IMR-90 (cell line): ENCODE results near the gene ARAP1. TPM values are rescaled to one million over a fixed set of nuclear protein-coding genes. Genes with fewer than 3 reads are reported as not detected.

Experiments used
- ATAC-seq: fragments of 200-7000 bp; cut with Tn5 transposase; 2 replicates; pipeline ENCODE4 v1.9.1; 2020; ENCODE audit warnings: low read depth, mild to moderate bottlenecking, moderate library complexity
- BruUV-seq: library from RNA; stranded (reverse); fragments of 400-500 nt; replicated peaks from 2 replicates; lab custom pipeline; 2021; lab: Mats Ljungman, UMichigan
- CTCF ChIA-PET: fragments of 300-600 bp; formaldehyde crosslinking; extraction: SDS; loops from one replicate; lab custom pipeline; 2021; ENCODE audit warnings: antibody characterized with exemption; lab: Yijun Ruan, JAX
- POLR2A ChIA-PET: fragments of 300-600 bp; sonication (Branson Sonifier 250); formaldehyde crosslinking; loops from one replicate; lab custom pipeline; 2022; ENCODE audit warnings: antibody characterized with exemption; ENCODE audit not compliant: unreplicated experiment; lab: Charles Lee
- DNase-seq: peaks from one replicate; pipeline ENCODE4 v3.0.0; 2013
- H2AFZ ChIP-seq: replicated peaks from 2 replicates; pipeline ENCODE3; 2013; ENCODE audit warnings: low read length, mild to moderate bottlenecking; ENCODE audit not compliant: poor library complexity
- H2AK5ac ChIP-seq: 2 replicates; pipeline ENCODE4 v1.6.1; 2013; ENCODE audit warnings: low read depth, low read length, inconsistent platforms
- H2AK9ac ChIP-seq: replicated peaks from 2 replicates; pipeline ENCODE3; 2013; ENCODE audit warnings: mild to moderate bottlenecking, low read depth, low read length, moderate library complexity; ENCODE audit not compliant: poor library complexity
- H2BK120ac ChIP-seq: 2 replicates; pipeline ENCODE4 v1.6.1; 2013; ENCODE audit warnings: low read depth, low read length, inconsistent platforms
- H2BK15ac ChIP-seq: 3 replicates; pipeline ENCODE4 v1.6.1; 2013; ENCODE audit warnings: low read depth, low read length, inconsistent platforms
- H2BK20ac ChIP-seq: 2 replicates; pipeline ENCODE4 v1.6.1; 2013; ENCODE audit warnings: low read depth, mild to moderate bottlenecking, inconsistent platforms, low read length, moderate library complexity
- H2BK5ac ChIP-seq: 2 replicates; pipeline ENCODE4 v1.6.1; 2013; ENCODE audit warnings: mild to moderate bottlenecking, low read depth, low read length, inconsistent platforms; ENCODE audit not compliant: poor library complexity, severe bottlenecking
- H3K14ac ChIP-seq: replicated peaks from 2 replicates; pipeline ENCODE4 v1.6.1; 2013; ENCODE audit warnings: low read depth, low read length, inconsistent platforms
- H3K18ac ChIP-seq: 2 replicates; pipeline ENCODE4 v1.6.1; 2013; ENCODE audit warnings: low read depth, low read length, control low read depth
- H3K23ac ChIP-seq: 2 replicates; pipeline ENCODE4 v1.6.1; 2013; ENCODE audit warnings: low read depth, low read length, inconsistent platforms
- H3K27ac ChIP-seq: 2 replicates; pipeline ENCODE4 v1.5.1; 2013; ENCODE audit warnings: mild to moderate bottlenecking, control low read depth, low read length; ENCODE audit not compliant: insufficient read depth
- H3K27me3 ChIP-seq: 2 replicates; pipeline ENCODE4 v1.6.1; 2013; ENCODE audit warnings: low read length; ENCODE audit not compliant: control insufficient read depth, insufficient read depth
- H3K36me3 ChIP-seq: 2 replicates; pipeline ENCODE4 v1.6.1; 2013; ENCODE audit warnings: low read length, mixed read lengths; ENCODE audit not compliant: control insufficient read depth, insufficient read depth
- H3K4ac ChIP-seq: 2 replicates; pipeline ENCODE4 v1.6.1; 2013; ENCODE audit warnings: low read depth, low read length, inconsistent platforms
- H3K4me1 ChIP-seq: 2 replicates; pipeline ENCODE4 v1.6.1; 2013; ENCODE audit warnings: low read length, mixed read lengths; ENCODE audit not compliant: control insufficient read depth, insufficient read depth
- H3K4me2 ChIP-seq: 2 replicates; pipeline ENCODE4 v1.6.1; 2013; ENCODE audit warnings: low read depth, mild to moderate bottlenecking, control low read depth, low read length, moderate library complexity
- H3K4me3 ChIP-seq: 2 replicates; pipeline ENCODE4 v1.5.1; 2013; ENCODE audit warnings: low read depth, mild to moderate bottlenecking, control low read depth, low read length, moderate library complexity; ENCODE audit not compliant: insufficient read depth
- H3K56ac ChIP-seq: 2 replicates; pipeline ENCODE4 v1.6.1; 2013; ENCODE audit warnings: low read length, inconsistent platforms; ENCODE audit not compliant: insufficient read depth; ENCODE audit errors: extremely low read depth
- H3K79me1 ChIP-seq, 2 experiments: 2 replicates each; pipeline ENCODE4 v1.6.1; 2013; ENCODE audit warnings: low read length in 2 of 2, inconsistent platforms in 1 of 2, low read depth in 1 of 2
- H3K9ac ChIP-seq: 2 replicates; pipeline ENCODE4 v1.6.1; 2013; ENCODE audit warnings: low read depth, low read length, control low read depth
- H3K9me1 ChIP-seq: 2 replicates; pipeline ENCODE4 v1.6.1; 2013; ENCODE audit warnings: low read length, inconsistent platforms; ENCODE audit not compliant: insufficient read depth
- H3K9me3 ChIP-seq: 2 replicates; pipeline ENCODE4 v1.6.1; 2013; ENCODE audit warnings: low read length; ENCODE audit not compliant: control insufficient read depth, insufficient read depth
- H4K20me1 ChIP-seq: 2 replicates; pipeline ENCODE4 v1.6.1; 2013; ENCODE audit warnings: low read length, inconsistent platforms; ENCODE audit not compliant: insufficient read depth
- H4K5ac ChIP-seq: 2 replicates; pipeline ENCODE4 v1.6.1; 2013; ENCODE audit warnings: mild to moderate bottlenecking, low read depth, low read length, control low read depth
- H4K8ac ChIP-seq, 2 experiments: 2 replicates each; pipeline ENCODE4 v1.6.1; 2013; ENCODE audit warnings: low read depth in 2 of 2, low read length in 2 of 2, control low read depth in 1 of 2, inconsistent platforms in 1 of 2
- H4K91ac ChIP-seq: 2 replicates; pipeline ENCODE4 v1.6.1; 2013; ENCODE audit warnings: low read depth, low read length, inconsistent platforms; ENCODE audit not compliant: insufficient read depth
- BHLHE40 ChIP-seq: fragments of 150-350 bp; IDR thresholded peaks from 2 replicates; pipeline ENCODE4 v1.6.1; 2016; ENCODE audit warnings: mild to moderate bottlenecking, low read depth, low read length
- CEBPB ChIP-seq: IDR thresholded peaks from 2 replicates; pipeline ENCODE4 v1.6.1; 2012; ENCODE audit warnings: low read depth, low read length, improper control_type of control experiment
- FOS ChIP-seq: fragments of 150-350 bp; IDR thresholded peaks from 2 replicates; pipeline ENCODE4 v1.6.1; 2016; ENCODE audit warnings: low read depth, low read length
- MAZ ChIP-seq: IDR thresholded peaks from 2 replicates; pipeline ENCODE4 v1.6.1; 2012; ENCODE audit warnings: low read depth, mild to moderate bottlenecking, low read length, improper control_type of control experiment, moderate library complexity, borderline replicate concordance
- NFE2L2 ChIP-seq: fragments of 150-350 bp; IDR thresholded peaks from 2 replicates; pipeline ENCODE4 v1.6.1; 2016; ENCODE audit warnings: low read depth, mild to moderate bottlenecking, low read length
- WGBS, 2 experiments: methylation state at CpG; one replicate each; pipeline versions ENCODE4 v1.1.5 to v1.1.7; 2013; ENCODE audit warnings: missing lambda C conversion rate in 2 of 2; ENCODE audit not compliant: insufficient read length in 1 of 2; ENCODE audit errors: extremely low coverage in 2 of 2; 5-methylcytosine and 5-hydroxymethylcytosine counted together
- dilution Hi-C: fragments of 300-500 bp; cut with HindIII; formaldehyde crosslinking; loops from one replicate; pipeline ENCODE4 v1.14.3; 2018; ENCODE audit warnings: low sequenced_read_pairs; ENCODE audit not compliant: unreplicated experiment
- in situ Hi-C: fragments of 300-500 bp; cut with MboI; formaldehyde crosslinking; loops from 3 replicates; pipeline ENCODE4 v1.14.3; 2019; ENCODE audit warnings: low sequenced_read_pairs, inconsistent platforms, mixed read lengths
- intact Hi-C: fragments of 100-400 bp; cut with micrococcal nuclease; formaldehyde crosslinking; loops from 2 replicates; pipeline ENCODE4 v1.10.0; 2022
- polyA plus RNA-seq, 3 experiments: library from polyadenylated mRNA; depleted of rRNA; stranded (reverse); fragments of >200 nt; gene quantifications; 2 replicates each; pipeline ENCODE4 v1.2.3, GENCODE V29; 2012; ENCODE audit warnings: low replicate concordance in 1 of 3
- total RNA-seq: library from RNA; depleted of rRNA; stranded (reverse); fragments of >200 nt; gene quantifications from 2 replicates; pipeline ENCODE4 v1.2.3, GENCODE V29; 2012
- TF ChIP-seq, protein P1 (sequence below): conservative IDR thresholded peaks from 2 replicates; pipeline ENCODE4 v1.5.1; 2012; ENCODE audit warnings: mild to moderate bottlenecking, low read depth, low read length, improper control_type of control experiment

Gene ARAP1
- total and polyA plus RNA-seq, 2 of the 4 experiments (the other 2 are of a cell fraction) = 37.6 to 63.1 TPM

DNA sequence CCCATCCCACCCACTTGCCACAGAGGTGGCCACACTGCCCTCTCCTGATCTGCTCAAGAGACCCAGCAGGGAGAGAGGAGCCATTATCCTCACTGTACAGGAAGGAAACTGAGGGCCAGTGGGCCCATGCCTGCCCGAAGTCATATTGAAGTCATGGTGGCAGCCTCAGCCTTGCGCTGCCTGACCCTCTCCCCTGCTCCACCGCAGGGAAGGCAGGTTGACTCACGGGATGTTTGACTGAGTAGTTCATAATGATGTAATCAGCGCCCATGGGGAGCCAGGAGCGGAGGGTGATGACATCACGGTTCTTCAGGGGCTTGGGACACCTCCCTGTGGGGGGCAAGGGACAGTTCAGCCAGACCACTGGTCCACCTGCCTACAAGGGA lies 6.1 kb upstream of the ARAP1 start:
- intact Hi-C loops = no loop called here
- H3K56ac ChIP-seq = no peak overlapping the region
- H3K9me1 ChIP-seq = peaks cover 16% of the 10 kb centered on the region
- H4K20me1 ChIP-seq = no peaks in the 10 kb centered on the region
- no peak overlapping the region for H3K9ac ChIP-seq
- peak overlapping the region; percentile 87 for H2AK9ac ChIP-seq
- ATAC-seq = peak; percentile 42
- WGBS, 2 experiments = 15% methylated on average over 2 of the region's 7 CpGs; no CpG with 5 or more reads in 1 of the 2 experiments
- peak; percentile 84 for DNase-seq
- H3K14ac ChIP-seq = peak overlapping the region; percentile 84
- 0 out of 2 replicates have a peak overlapping the region, but pooled peaks have one; percentile 24 for H4K5ac ChIP-seq
- H2AK5ac ChIP-seq = peak overlapping the region; percentile 55
- peak overlapping the region; percentile 59 for H2BK5ac ChIP-seq
- H3K4me1 ChIP-seq = peaks cover 13% of the 10 kb centered on the region
- H3K18ac ChIP-seq = peak overlapping the region; percentile 33; the same call in 1 of the 2 replicates
- H3K36me3 ChIP-seq = no peaks in the 10 kb centered on the region
- H2BK120ac ChIP-seq = peak overlapping the region; percentile 88
- dilution Hi-C loops = no loop called here
- CTCF ChIA-PET = no interaction called here
- H3K27ac ChIP-seq = no peak overlapping the region
- H3K4ac ChIP-seq = peak overlapping the region; percentile 37
- peak overlapping the region; percentile 21; the same call in 1 of the 3 replicates for H2BK15ac ChIP-seq
- in situ Hi-C loops = no loop called here
- peaks cover 0 to 12% of the 10 kb centered on the region in 2 experiments; a peak in 1 of 4 replicates for H3K79me1 ChIP-seq
- TF ChIP-seq MAZ (0 out of 2 replicates have a peak, but pooled peaks have one; percentile 39), BHLHE40 (peak; percentile 50; the same call in 1 of the 2 replicates), FOS (peak; percentile 50; the same call in 1 of the 2 replicates), CEBPB (peak; percentile 88), NFE2L2 (no peak)
- TF ChIP-seq, protein P1, sequence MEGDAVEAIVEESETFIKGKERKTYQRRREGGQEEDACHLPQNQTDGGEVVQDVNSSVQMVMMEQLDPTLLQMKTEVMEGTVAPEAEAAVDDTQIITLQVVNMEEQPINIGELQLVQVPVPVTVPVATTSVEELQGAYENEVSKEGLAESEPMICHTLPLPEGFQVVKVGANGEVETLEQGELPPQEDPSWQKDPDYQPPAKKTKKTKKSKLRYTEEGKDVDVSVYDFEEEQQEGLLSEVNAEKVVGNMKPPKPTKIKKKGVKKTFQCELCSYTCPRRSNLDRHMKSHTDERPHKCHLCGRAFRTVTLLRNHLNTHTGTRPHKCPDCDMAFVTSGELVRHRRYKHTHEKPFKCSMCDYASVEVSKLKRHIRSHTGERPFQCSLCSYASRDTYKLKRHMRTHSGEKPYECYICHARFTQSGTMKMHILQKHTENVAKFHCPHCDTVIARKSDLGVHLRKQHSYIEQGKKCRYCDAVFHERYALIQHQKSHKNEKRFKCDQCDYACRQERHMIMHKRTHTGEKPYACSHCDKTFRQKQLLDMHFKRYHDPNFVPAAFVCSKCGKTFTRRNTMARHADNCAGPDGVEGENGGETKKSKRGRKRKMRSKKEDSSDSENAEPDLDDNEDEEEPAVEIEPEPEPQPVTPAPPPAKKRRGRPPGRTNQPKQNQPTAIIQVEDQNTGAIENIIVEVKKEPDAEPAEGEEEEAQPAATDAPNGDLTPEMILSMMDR = no peak
- H3K4me2 ChIP-seq = no peak overlapping the region
- POLR2A ChIA-PET = no interaction called here
- H2AFZ ChIP-seq = peak overlapping the region; percentile 79
- H3K4me3 ChIP-seq = no peak overlapping the region
- peak overlapping the region; percentile 85 for H3K23ac ChIP-seq
- peak overlapping the region in 1 of 2 experiments; percentile 76; a peak in 2 of 4 replicates for H4K8ac ChIP-seq
- H2BK20ac ChIP-seq = peak overlapping the region; percentile 65; the same call in 1 of the 2 replicates
- BruUV-seq = no TSS peak
- H4K91ac ChIP-seq = peak overlapping the region; percentile 65
- H3K27me3 ChIP-seq = no peaks in the 10 kb centered on the region
- H3K9me3 ChIP-seq = peaks cover 5% of the 10 kb centered on the region; the same call in 1 of the 2 replicates
